ENCODE data around the gene SERPINA10.

- no peak for TF ChIP-seq CTCF (IDR thresholded peaks at IDR 0.05 in 4 of 5, conservative IDR thresholded peaks at IDR 0.05 in 1 of 5)
- no peak for TF ChIP-seq POLR2A (IDR thresholded peaks at IDR 0.05)
Observed at GRCh38 chr14:94306047-94306978, 13.2 kb upstream of the SERPINA10 start.
